Neural cell (in vitro differentiated cells): Measurements from ENCODE around the gene CACNA1A. TPM values are rescaled to one million over a fixed set of nuclear protein-coding genes. Genes with fewer than 3 reads are reported as not detected.

ENCODE experiments used
- H2AFZ ChIP-seq: fragments of 200-600, 300-800 bp; sonication (generic), shearing (Covaris generic); 2 replicates; pipeline ENCODE4 v1.6.0; 2014; ENCODE audit warnings: low read depth, mild to moderate bottlenecking, antibody characterized with exemption, low read length, moderate library complexity
- H3F3A ChIP-seq: fragments of 200-600 bp; shearing (Covaris generic); 2 replicates; pipeline ENCODE4 v1.6.1; 2016; ENCODE audit warnings: mild to moderate bottlenecking, moderate library complexity, mixed read lengths, antibody characterized with exemption, low read length; ENCODE audit not compliant: insufficient read depth, poor library complexity, severe bottlenecking
- H3K27ac ChIP-seq: fragments of 200-600, 300-800 bp; sonication (generic), shearing (Covaris generic); 2 replicates; pipeline ENCODE4 v1.5.1; 2014; ENCODE audit warnings: mild to moderate bottlenecking, low read length, moderate library complexity
- H3K27me3 ChIP-seq: fragments of 300-800, 200-600 bp; sonication (generic), shearing (Covaris generic); 2 replicates; pipeline ENCODE4 v1.6.0; 2014; ENCODE audit warnings: mild to moderate bottlenecking, low read depth, low read length, moderate library complexity; ENCODE audit not compliant: insufficient read depth
- H3K36me3 ChIP-seq: fragments of 300-800, 200-600 bp; sonication (generic), shearing (Covaris generic); 2 replicates; pipeline ENCODE4 v1.5.1; 2014; ENCODE audit warnings: mild to moderate bottlenecking, antibody characterized with exemption, low read length, moderate library complexity; ENCODE audit not compliant: insufficient read depth
- H3K4me2 ChIP-seq: fragments of 300-800, 200-600 bp; sonication (generic), shearing (Covaris generic); 2 replicates; pipeline ENCODE4 v1.6.0; 2014; ENCODE audit warnings: mild to moderate bottlenecking, low read length
- H3K4me3 ChIP-seq: fragments of 300-800, 200-600 bp; sonication (generic), shearing (Covaris generic); 2 replicates; pipeline ENCODE4 v1.5.1; 2014; ENCODE audit warnings: mild to moderate bottlenecking, low read length, moderate library complexity
- H3K79me2 ChIP-seq: fragments of 200-600 bp; shearing (Covaris generic); replicated peaks from 2 replicates; pipeline ENCODE4 v1.6.0; 2014; ENCODE audit warnings: mild to moderate bottlenecking, low read length, moderate library complexity; ENCODE audit not compliant: insufficient read depth
- H3K9ac ChIP-seq: fragments of 300-800, 200-600 bp; sonication (generic), shearing (Covaris generic); 2 replicates; pipeline ENCODE4 v1.6.1; 2016; ENCODE audit warnings: mild to moderate bottlenecking, low read length, mixed read lengths
- H3K9me2 ChIP-seq: fragments of 200-600 bp; shearing (Covaris generic); 2 replicates; pipeline ENCODE4 v1.6.1; 2016; ENCODE audit warnings: mild to moderate bottlenecking, low read length, mixed read lengths; ENCODE audit not compliant: insufficient read depth
- H3K9me3 ChIP-seq: fragments of 200-600, 300-800 bp; sonication (generic), shearing (Covaris generic); 2 replicates; pipeline ENCODE4 v1.6.1; 2016; ENCODE audit warnings: mild to moderate bottlenecking, mixed run types, low read length, moderate library complexity, mixed read lengths
- H4K20me1 ChIP-seq: fragments of 200-600 bp; shearing (Covaris generic); 2 replicates; pipeline ENCODE4 v1.6.1; 2016; ENCODE audit warnings: mild to moderate bottlenecking, mixed run types; ENCODE audit not compliant: insufficient read depth
- EP300 ChIP-seq: fragments of 450-650 bp; conservative IDR thresholded peaks from 2 replicates; pipeline ENCODE4 v1.6.1; 2014; ENCODE audit warnings: antibody characterized with exemption, mild to moderate bottlenecking, moderate library complexity; ENCODE audit not compliant: poor library complexity, severe bottlenecking
- EZH2 ChIP-seq: fragments of 200-600, 300-800 bp; shearing (Covaris generic), sonication (generic); IDR thresholded peaks from 2 replicates; pipeline ENCODE4 v1.6.1; 2014; ENCODE audit warnings: antibody characterized with exemption, low read length, borderline replicate concordance, mild to moderate bottlenecking; ENCODE audit not compliant: insufficient read depth, poor library complexity, severe bottlenecking
- MXI1 ChIP-seq: fragments of 450-650 bp; conservative IDR thresholded peaks from 2 replicates; pipeline ENCODE4 v1.6.1; 2014; ENCODE audit warnings: antibody characterized with exemption, mild to moderate bottlenecking; ENCODE audit not compliant: poor library complexity, severe bottlenecking
- POLR2AphosphoS5 ChIP-seq: IDR thresholded peaks from 2 replicates; pipeline ENCODE4 v1.6.1; 2012
- RAD21 ChIP-seq: fragments of 450-650 bp; conservative IDR thresholded peaks from 2 replicates; pipeline ENCODE4 v1.6.1; 2014; ENCODE audit warnings: antibody characterized with exemption, mild to moderate bottlenecking, moderate library complexity
- REST ChIP-seq: IDR thresholded peaks from 2 replicates; pipeline ENCODE4 v1.6.1; 2012; ENCODE audit warnings: borderline replicate concordance
- SMC3 ChIP-seq: fragments of 450-650 bp; conservative IDR thresholded peaks from 2 replicates; pipeline ENCODE4 v1.6.1; 2014; ENCODE audit warnings: antibody characterized with exemption, mild to moderate bottlenecking, moderate library complexity; ENCODE audit not compliant: poor library complexity
- TAF1 ChIP-seq: IDR thresholded peaks from 2 replicates; pipeline ENCODE4 v1.6.1; 2012; ENCODE audit warnings: low read depth
- polyA plus RNA-seq: library from polyadenylated mRNA; depleted of rRNA; stranded (reverse); fragments of >200 nt; gene quantifications from 2 replicates; pipeline ENCODE4 v1.2.3, GENCODE V29; 2014
- TF ChIP-seq, protein P1 (sequence below): fragments of 450-650 bp; IDR thresholded peaks from 2 replicates; pipeline ENCODE4 v1.5.1; 2014; ENCODE audit warnings: antibody characterized with exemption, mild to moderate bottlenecking, moderate library complexity; ENCODE audit not compliant: poor library complexity, severe bottlenecking

Gene CACNA1A
- polyA plus RNA-seq, 1 donor from 2014 or later = 6.9 TPM

GRCh38 chr19:13507053-13507611 is 853 bp upstream of the CACNA1A start:
- peak overlapping the region; percentile 31 for H2AFZ ChIP-seq
- H3K27ac ChIP-seq = no peak overlapping the region
- no peaks in the 10 kb centered on the region for H3K9me3 ChIP-seq
- peak overlapping the region; percentile 100 for H3K4me2 ChIP-seq
- no peaks in the 10 kb centered on the region for H3F3A ChIP-seq
- H4K20me1 ChIP-seq = no peaks in the 10 kb centered on the region
- no peaks in the 10 kb centered on the region for H3K9me2 ChIP-seq
- no peaks in the 10 kb centered on the region for H3K79me2 ChIP-seq
- H3K36me3 ChIP-seq = no peaks in the 10 kb centered on the region
- peaks cover 14% of the 10 kb centered on the region for H3K27me3 ChIP-seq
- TF ChIP-seq MXI1 (no peak), POLR2AphosphoS5 (no peak), EZH2 (no peak), REST (peak; percentile 74), RAD21 (no peak), SMC3 (no peak), TAF1 (no peak), EP300 (no peak)
- TF ChIP-seq, protein P1, sequence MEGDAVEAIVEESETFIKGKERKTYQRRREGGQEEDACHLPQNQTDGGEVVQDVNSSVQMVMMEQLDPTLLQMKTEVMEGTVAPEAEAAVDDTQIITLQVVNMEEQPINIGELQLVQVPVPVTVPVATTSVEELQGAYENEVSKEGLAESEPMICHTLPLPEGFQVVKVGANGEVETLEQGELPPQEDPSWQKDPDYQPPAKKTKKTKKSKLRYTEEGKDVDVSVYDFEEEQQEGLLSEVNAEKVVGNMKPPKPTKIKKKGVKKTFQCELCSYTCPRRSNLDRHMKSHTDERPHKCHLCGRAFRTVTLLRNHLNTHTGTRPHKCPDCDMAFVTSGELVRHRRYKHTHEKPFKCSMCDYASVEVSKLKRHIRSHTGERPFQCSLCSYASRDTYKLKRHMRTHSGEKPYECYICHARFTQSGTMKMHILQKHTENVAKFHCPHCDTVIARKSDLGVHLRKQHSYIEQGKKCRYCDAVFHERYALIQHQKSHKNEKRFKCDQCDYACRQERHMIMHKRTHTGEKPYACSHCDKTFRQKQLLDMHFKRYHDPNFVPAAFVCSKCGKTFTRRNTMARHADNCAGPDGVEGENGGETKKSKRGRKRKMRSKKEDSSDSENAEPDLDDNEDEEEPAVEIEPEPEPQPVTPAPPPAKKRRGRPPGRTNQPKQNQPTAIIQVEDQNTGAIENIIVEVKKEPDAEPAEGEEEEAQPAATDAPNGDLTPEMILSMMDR = peak; percentile 18
- peak overlapping the region; percentile 91 for H3K9ac ChIP-seq
- peak overlapping the region; percentile 86 for H3K4me3 ChIP-seq

- Histone ChIP-seq H3K9ac (peak overlapping the region; percentile 91), H3K9me3 (no peaks in the 10 kb centered on the region), H2AFZ (peak overlapping the region; percentile 57), H3F3A (no peaks in the 10 kb centered on the region), H3K4me2 (peak overlapping the region; percentile 71), H3K36me3 (no peaks in the 10 kb centered on the region), H3K9me2 (no peaks in the 10 kb centered on the region), H3K27me3 (peaks cover 14% of the 10 kb centered on the region), H4K20me1 (no peaks in the 10 kb centered on the region), H3K79me2 (no peaks in the 10 kb centered on the region), H3K27ac (peak overlapping the region; percentile 76), H3K4me3 (peak overlapping the region; percentile 86)
- TF ChIP-seq MXI1 = peak; percentile 32
- TF ChIP-seq POLR2AphosphoS5 = peak; percentile 66
- TF ChIP-seq, protein P1 = no peak
- TF ChIP-seq EZH2 = no peak
- peak; percentile 28 for TF ChIP-seq EP300
- TF ChIP-seq REST = peak; percentile 77
- TF ChIP-seq SMC3 = peak; percentile 49
- no peak for TF ChIP-seq RAD21
- TF ChIP-seq TAF1 = peak; percentile 51
Observed at GRCh38 chr19:13505761-13506470, 363 bp downstream of the CACNA1A start.
